Testis (tissue), 3 donors: Measurements from ENCODE around the gene WAC. TPM values are rescaled to one million over a fixed set of nuclear protein-coding genes. Genes with fewer than 3 reads are reported as not detected.

Experiments used
- DNase-seq: peaks from one replicate; pipeline ENCODE4 v3.0.0-alpha.2; 2019
- H3K27ac ChIP-seq, 2 donors: fragments of 200-600 bp; sonication (generic); one replicate each; pipeline ENCODE4 v1.5.1; 2019
- H3K27me3 ChIP-seq: fragments of 200-600 bp; sonication (generic); one replicate; pipeline ENCODE4 v1.5.1; 2019
- H3K36me3 ChIP-seq: fragments of 200-600 bp; sonication (generic); one replicate; pipeline ENCODE4 v1.5.1; 2017; ENCODE audit warnings: low read depth; ENCODE audit errors: missing control alignments
- H3K4me1 ChIP-seq: fragments of 200-600 bp; sonication (generic); one replicate; pipeline ENCODE4 v1.5.1; 2019
- H3K4me3 ChIP-seq, 2 donors: fragments of 200-600 bp; sonication (generic); one replicate each; pipeline ENCODE4 v1.5.1; 2017 to 2019
- H3K9me3 ChIP-seq: fragments of 200-600 bp; sonication (generic); one replicate; pipeline ENCODE4 v1.5.1; 2017
- CTCF ChIP-seq, 3 experiments: fragments of 450-650 bp in 2 of 3; fragments of 200-600 bp in 1 of 3; sonication (generic) in 1 of 3; IDR thresholded peaks; one replicate each; pipeline ENCODE4 v1.5.1; 2016 to 2019; ENCODE audit warnings: antibody characterized with exemption in 3 of 3, mild to moderate bottlenecking in 2 of 3, moderate library complexity in 1 of 3
- POLR2A ChIP-seq: fragments of 450-650 bp; IDR thresholded peaks from one replicate; pipeline ENCODE4 v1.6.1; 2017; ENCODE audit warnings: antibody characterized with exemption, mild to moderate bottlenecking, moderate library complexity
- WGBS, 2 donors: methylation state at CpG; one replicate each; pipeline ENCODE4 v1.1.5; 2018; 5-methylcytosine and 5-hydroxymethylcytosine counted together
- intact Hi-C: fragments of 100-400 bp; cut with DNase I; formaldehyde crosslinking; loops from one replicate; pipeline ENCODE4 v1.15.1; 2023; ENCODE audit warnings: low total_unique reads
- polyA plus RNA-seq: library from polyadenylated mRNA; stranded (reverse); fragments of 350-450 nt; fragmentation: Illumina TruSeq; extraction: RNeasy Lipid Tissue Mini Kit (QIAGEN cat#74804); gene quantifications from one replicate; pipeline ENCODE4 v1.2.3, GENCODE V29; 2014; ENCODE audit warnings: low read depth, low replicate concordance; ENCODE audit not compliant: insufficient read depth
- total RNA-seq, 2 donors: library from RNA; depleted of rRNA; stranded (reverse); fragments of >200 nt; gene quantifications; one replicate each; pipeline ENCODE4 v1.2.3, GENCODE V29; 2016

WAC gene
- total and polyA plus RNA-seq, 3 donors from 2014 or later = 130 to 174 (median 166) TPM

GRCh38 chr10:28624351-28624750, 91.4 kb downstream of the WAC start:
- H3K4me1 ChIP-seq = no peaks in the 10 kb centered on the region
- 59 to 73% methylated on average over 3 of the region's 3 CpGs for WGBS, 2 donors
- no peak for TF ChIP-seq POLR2A
- TF ChIP-seq CTCF (IDR thresholded peaks at IDR 0.05) = no peak
- no peak for DNase-seq
- intact Hi-C loops = no loop called here
- H3K27me3 ChIP-seq = no peaks in the 10 kb centered on the region
- no peaks in the 10 kb centered on the region for H3K9me3 ChIP-seq
- no peaks in the 10 kb centered on the region for H3K36me3 ChIP-seq
- no peak overlapping the region for H3K4me3 ChIP-seq
- no peak overlapping the region for H3K27ac ChIP-seq

- 35 to 40% methylated on average over 3 of the region's 3 CpGs for WGBS, 2 donors
- Histone ChIP-seq H3K36me3 (no peaks in the 10 kb centered on the region), H3K9me3 (no peaks in the 10 kb centered on the region), H3K4me3 (no peak overlapping the region), H3K27ac (no peak overlapping the region), H3K27me3 (no peaks in the 10 kb centered on the region), H3K4me1 (no peaks in the 10 kb centered on the region)
- intact Hi-C loops = no loop called here
- TF ChIP-seq POLR2A = no peak
- no peak for TF ChIP-seq CTCF (IDR thresholded peaks at IDR 0.05)
- DNase-seq = no peak
These were observed 94.2 kb downstream of the WAC start for GRCh38 chr10:28627102-28627501.

- intact Hi-C loops = no loop called here
- peak; percentile 90 for DNase-seq
- Histone ChIP-seq H3K4me3 (no peak overlapping the region), H3K9me3 (no peaks in the 10 kb centered on the region), H3K27me3 (no peaks in the 10 kb centered on the region), H3K4me1 (no peaks in the 10 kb centered on the region), H3K36me3 (no peaks in the 10 kb centered on the region), H3K27ac (no peak overlapping the region)
- WGBS, 2 donors = 38 to 49% methylated on average over 15 of the region's 15 CpGs
- TF ChIP-seq CTCF (IDR thresholded peaks at IDR 0.05) (peak; percentile 57 to 83 (median 67)), POLR2A (no peak)
These were observed 95.4 kb downstream of the WAC start for GRCh38 chr10:28628184-28628893.

- Histone ChIP-seq H3K36me3 (no peaks in the 10 kb centered on the region), H3K27ac (no peak overlapping the region), H3K4me1 (no peaks in the 10 kb centered on the region), H3K27me3 (no peaks in the 10 kb centered on the region), H3K9me3 (no peaks in the 10 kb centered on the region), H3K4me3 (no peak overlapping the region)
- no peak for TF ChIP-seq POLR2A
- TF ChIP-seq CTCF (IDR thresholded peaks at IDR 0.05) = no peak
- intact Hi-C loops = no loop called here
- no peak for DNase-seq
- 89% methylated on average over 5 of the region's 5 CpGs for WGBS, 2 donors
These were observed 99.1 kb downstream of the WAC start for GRCh38 chr10:28631896-28632583.

- Histone ChIP-seq H3K9me3 (no peaks in the 10 kb centered on the region), H3K4me1 (no peaks in the 10 kb centered on the region), H3K36me3 (no peaks in the 10 kb centered on the region), H3K4me3 (no peak overlapping the region), H3K27ac (no peak overlapping the region), H3K27me3 (no peaks in the 10 kb centered on the region)
- DNase-seq = no peak
- TF ChIP-seq CTCF (IDR thresholded peaks at IDR 0.05) (no peak), POLR2A (no peak)
- intact Hi-C loops = no loop called here
- 86 to 88% methylated on average over 1 of the region's 1 CpG for WGBS, 2 donors
These were observed 99.6 kb downstream of the WAC start for GRCh38 chr10:28632584-28632945.
